H1 (cell line): ENCODE results near the gene ARHGDIB. TPM values are rescaled to one million over a fixed set of nuclear protein-coding genes. Genes with fewer than 3 reads are reported as not detected.

ENCODE experiments used
- CTCF ChIA-PET: fragments of 300-600 bp; sonication (Branson Sonifier 250); formaldehyde crosslinking; loops from one replicate; lab custom pipeline; 2021; ENCODE audit not compliant: partially characterized antibody; lab: Charles Lee
- POLR2A ChIA-PET: fragments of 300-600 bp; sonication (Branson Sonifier 250); formaldehyde crosslinking; loops from one replicate; lab custom pipeline; 2021; ENCODE audit warnings: inconsistent platforms; ENCODE audit not compliant: partially characterized antibody; lab: Charles Lee
- DNase-seq, 2 experiments: peaks; one replicate each; pipeline versions ENCODE4 v3.0.0 to v3.0.0-alpha.2; 2010 to 2022; ENCODE audit warnings: low spot score in 2 of 2, low read depth in 1 of 2, mixed read lengths in 1 of 2
- FAIRE-seq: peaks from 2 replicates; lab custom pipeline; 2011; peaks lifted over from hg19 to GRCh38; lab: Jason Lieb, UNC
- H2AFZ ChIP-seq: 2 replicates; pipeline ENCODE4 v1.8.1; 2012; ENCODE audit warnings: low read length, inconsistent platforms
- H2AK5ac ChIP-seq: 2 replicates; pipeline ENCODE4 v1.6.1; 2013; ENCODE audit warnings: low read depth, low read length
- H2BK120ac ChIP-seq: replicated peaks from 2 replicates; pipeline ENCODE3; 2013; ENCODE audit warnings: low read depth, low read length, inconsistent platforms
- H2BK12ac ChIP-seq: 2 replicates; pipeline ENCODE4 v1.6.1; 2013; ENCODE audit warnings: low read depth, low read length
- H2BK15ac ChIP-seq: 2 replicates; pipeline ENCODE4 v1.6.1; 2013; ENCODE audit warnings: low read length
- H2BK20ac ChIP-seq: 2 replicates; pipeline ENCODE4 v1.6.1; 2013; ENCODE audit warnings: low read length
- H2BK5ac ChIP-seq: 2 replicates; pipeline ENCODE4 v1.6.1; 2013; ENCODE audit warnings: low read depth, low read length
- H3K14ac ChIP-seq: 2 replicates; pipeline ENCODE4 v1.6.1; 2013; ENCODE audit warnings: inconsistent platforms; ENCODE audit not compliant: insufficient read length
- H3K18ac ChIP-seq: 2 replicates; pipeline ENCODE4 v1.6.1; 2013; ENCODE audit warnings: low read length; ENCODE audit errors: extremely low read depth
- H3K23ac ChIP-seq: 2 replicates; pipeline ENCODE4 v1.6.1; 2013; ENCODE audit warnings: inconsistent platforms; ENCODE audit not compliant: insufficient read length
- H3K23me2 ChIP-seq: 2 replicates; pipeline ENCODE4 v1.6.1; 2013; ENCODE audit warnings: low read depth, low read length
- H3K27ac ChIP-seq: 2 replicates; pipeline ENCODE4 v1.6.1; 2011; ENCODE audit warnings: low read depth, low read length, inconsistent platforms
- H3K27me3 ChIP-seq, 4 experiments: replicated peaks in 1 of 4; 1 replicate in 1 of 4; 2 replicates in 3 of 4; pipeline versions ENCODE4 v1.6.1 to v1.8.1; 2011 to 2013; ENCODE audit warnings: low read length in 3 of 4, mild to moderate bottlenecking in 3 of 4, inconsistent platforms in 2 of 4, mixed read lengths in 2 of 4, moderate library complexity in 1 of 4; ENCODE audit not compliant: control insufficient read depth in 3 of 4, insufficient read depth in 3 of 4; ENCODE audit errors: extremely low read depth in 1 of 4
- H3K36me3 ChIP-seq, 4 experiments: 2 replicates each; pipeline versions ENCODE4 v1.6.1 to v1.8.1; 2011 to 2013; ENCODE audit warnings: mild to moderate bottlenecking in 4 of 4, low read length in 3 of 4, moderate library complexity in 2 of 4, control low read depth in 1 of 4, inconsistent platforms in 1 of 4; ENCODE audit not compliant: insufficient read depth in 4 of 4, control insufficient read depth in 2 of 4
- H3K4ac ChIP-seq: replicated peaks from 2 replicates; pipeline ENCODE3; 2013; ENCODE audit warnings: low read length, low read depth, mixed read lengths, inconsistent platforms; ENCODE audit not compliant: insufficient read length
- H3K4me1 ChIP-seq, 4 experiments: replicated peaks in 1 of 4; 1 replicate in 1 of 4; 2 replicates in 3 of 4; pipeline versions ENCODE4 v1.6.1 to v1.8.1; 2011 to 2013; ENCODE audit warnings: low read length in 3 of 4, inconsistent platforms in 2 of 4, mixed read lengths in 1 of 4; ENCODE audit not compliant: insufficient read depth in 4 of 4, control insufficient read depth in 3 of 4
- H3K4me2 ChIP-seq, 2 experiments: 2 replicates each; pipeline versions ENCODE4 v1.6.1 to v1.8.1; 2011 to 2013; ENCODE audit warnings: low read depth in 2 of 2, low read length in 2 of 2, control low read depth in 1 of 2, inconsistent platforms in 1 of 2, mild to moderate bottlenecking in 1 of 2; ENCODE audit not compliant: insufficient read depth in 1 of 2
- H3K4me3 ChIP-seq, 4 experiments: fragments of 200-600, 300-600 bp in 1 of 4; sonication (generic), shearing (Covaris generic), sonication (Bioruptor Twin) in 1 of 4; 2 replicates each; pipeline versions ENCODE4 v1.5.1 to v1.8.1; 2011 to 2016; ENCODE audit warnings: low read length in 4 of 4, low read depth in 3 of 4, control low read depth in 2 of 4, inconsistent platforms in 2 of 4, mild to moderate bottlenecking in 2 of 4, mixed read lengths in 1 of 4, moderate library complexity in 1 of 4; ENCODE audit not compliant: insufficient read depth in 2 of 4; ENCODE audit errors: extremely low read depth in 1 of 4
- H3K56ac ChIP-seq: replicated peaks from 2 replicates; pipeline ENCODE3; 2013; ENCODE audit warnings: low read depth, mild to moderate bottlenecking, mixed read lengths, low read length, inconsistent platforms; ENCODE audit not compliant: insufficient read length
- H3K79me1 ChIP-seq: 2 replicates; pipeline ENCODE4 v1.6.1; 2013; ENCODE audit warnings: low read depth, low read length, control low read depth
- H3K79me2 ChIP-seq, 2 experiments: 2 replicates each; pipeline versions ENCODE4 v1.6.1 to v1.8.1; 2012 to 2013; ENCODE audit warnings: low read length in 2 of 2, mild to moderate bottlenecking in 2 of 2, inconsistent platforms in 1 of 2; ENCODE audit not compliant: insufficient read depth in 2 of 2, control insufficient read depth in 1 of 2
- H3K9ac ChIP-seq, 4 experiments: replicated peaks in 1 of 4; 1 replicate in 1 of 4; 2 replicates in 3 of 4; pipeline versions ENCODE4 v1.6.1 to v1.8.1; 2011 to 2013; ENCODE audit warnings: low read depth in 3 of 4, low read length in 3 of 4, control low read depth in 2 of 4, mild to moderate bottlenecking in 2 of 4, moderate library complexity in 2 of 4, inconsistent platforms in 1 of 4; ENCODE audit errors: extremely low read depth in 1 of 4
- H3K9me3 ChIP-seq, 2 experiments: 2 replicates each; pipeline versions ENCODE4 v1.6.1 to v1.8.1; 2012 to 2013; ENCODE audit warnings: mild to moderate bottlenecking in 2 of 2, moderate library complexity in 2 of 2, control low read depth in 1 of 2, inconsistent platforms in 1 of 2, low read depth in 1 of 2, low read length in 1 of 2, mixed read lengths in 1 of 2; ENCODE audit not compliant: insufficient read depth in 2 of 2
- H4K20me1 ChIP-seq, 2 experiments: replicated peaks in 1 of 2; 2 replicates each; pipeline versions ENCODE3 to v1.8.1; 2011 to 2013; ENCODE audit warnings: inconsistent platforms in 2 of 2, low read length in 2 of 2, mild to moderate bottlenecking in 1 of 2; ENCODE audit not compliant: insufficient read depth in 2 of 2, control insufficient read depth in 1 of 2
- H4K5ac ChIP-seq: 2 replicates; pipeline ENCODE4 v1.6.1; 2013; ENCODE audit warnings: low read length, low read depth, mixed read lengths, inconsistent platforms; ENCODE audit not compliant: insufficient read length
- H4K8ac ChIP-seq: 2 replicates; pipeline ENCODE4 v1.8.0; 2013; ENCODE audit warnings: mild to moderate bottlenecking, moderate library complexity, low read length, inconsistent platforms; ENCODE audit not compliant: insufficient read depth; ENCODE audit errors: extremely low read depth
- H4K91ac ChIP-seq: replicated peaks from 2 replicates; pipeline ENCODE3; 2013; ENCODE audit warnings: low read length, mixed read lengths, inconsistent platforms; ENCODE audit not compliant: insufficient read length
- BACH1 ChIP-seq: IDR thresholded peaks from 2 replicates; pipeline ENCODE4 v1.6.1; 2012; ENCODE audit warnings: low read length, improper control_type of control experiment
- CBX8 ChIP-seq: fragments of 300-800, 300-1000 bp; sonication (generic); IDR thresholded peaks from 2 replicates; pipeline ENCODE4 v1.7.1; 2016; ENCODE audit warnings: low read depth, low read length, borderline replicate concordance
- CTCF ChIP-seq, 3 experiments: IDR thresholded peaks; 1 replicate in 2 of 3; 2 replicates in 1 of 3; pipeline versions ENCODE4 v1.5.1 to v1.6.1; 2011; ENCODE audit warnings: low read length in 3 of 3, mild to moderate bottlenecking in 3 of 3, inconsistent platforms in 2 of 3, low read depth in 1 of 3, moderate library complexity in 1 of 3; ENCODE audit not compliant: insufficient read depth in 1 of 3; ENCODE audit errors: control extremely low read depth in 1 of 3
- HDAC6 ChIP-seq: IDR thresholded peaks from one replicate; pipeline ENCODE4 v1.7.1; 2012; ENCODE audit warnings: low read depth, mild to moderate bottlenecking, inconsistent platforms, low read length, moderate library complexity
- MAFK ChIP-seq: IDR thresholded peaks from 2 replicates; pipeline ENCODE4 v1.6.1; 2012; ENCODE audit warnings: low read depth, mild to moderate bottlenecking, improper control_type of control experiment, low read length
- POLR2AphosphoS5 ChIP-seq: IDR thresholded peaks from 2 replicates; pipeline ENCODE4 v1.6.1; 2011; ENCODE audit warnings: low read depth, low read length
- POU5F1 ChIP-seq: IDR thresholded peaks from 2 replicates; pipeline ENCODE4 v1.6.1; 2011; ENCODE audit warnings: low read depth, mild to moderate bottlenecking, low read length, moderate library complexity
- RAD21 ChIP-seq, 2 experiments: IDR thresholded peaks in 1 of 2; conservative IDR thresholded peaks in 1 of 2; 2 replicates each; pipeline ENCODE4 v1.6.1; 2011; ENCODE audit warnings: low read depth in 2 of 2, low read length in 2 of 2, improper control_type of control experiment in 1 of 2, inconsistent platforms in 1 of 2, mild to moderate bottlenecking in 1 of 2, moderate library complexity in 1 of 2
- TEAD4 ChIP-seq: IDR thresholded peaks from 2 replicates; pipeline ENCODE4 v1.6.1; 2012; ENCODE audit warnings: low read depth, low read length, inconsistent platforms, mixed read lengths
- WGBS, 2 experiments: shearing (Covaris generic) in 1 of 2; methylation state at CpG; one replicate each; pipeline versions ENCODE4 v1.1.6 to v1.1.7; 2013 to 2015; ENCODE audit warnings: low lambda C conversion rate in 2 of 2, mixed read lengths in 2 of 2, inconsistent platforms in 1 of 2, low coverage in 1 of 2, missing lambda C conversion rate in 1 of 2; ENCODE audit not compliant: insufficient replicate concordance in 2 of 2, insufficient coverage in 1 of 2, insufficient read length in 1 of 2; ENCODE audit errors: extremely low coverage in 1 of 2, missing lambda C conversion rate in 1 of 2; 5-methylcytosine and 5-hydroxymethylcytosine counted together
- polyA plus RNA-seq, 7 experiments: library from polyadenylated mRNA; depleted of rRNA in 3 of 7; stranded (reverse) in 5 of 7; unstranded in 2 of 7; fragments of >200 nt in 5 of 7; fragments of 200-250 nt in 2 of 7; gene quantifications; 1 replicate in 5 of 7; 2 replicates in 1 of 7; 4 replicates in 1 of 7; pipeline versions ENCODE4 v1.2.1 to v1.2.3, GENCODE V29; 2011 to 2013; ENCODE audit warnings: missing spikeins in 2 of 7, mixed read lengths in 2 of 7
- total RNA-seq: library from RNA; stranded (reverse); fragmentation: NEBNext Ultra II Directional; extraction: Animal tissue kit (Norgen Biotek cat#: 25700); gene quantifications from 2 replicates; pipeline ENCODE4 v1.2.1, GENCODE V29; 2021
- TF ChIP-seq, protein P1 (sequence below): IDR thresholded peaks from 2 replicates; pipeline ENCODE4 v1.6.1; 2011; ENCODE audit warnings: low read length, improper control_type of control experiment

The ARHGDIB gene
- total and polyA plus RNA-seq, 2 of the 8 experiments (the other 6 are each of a cell fraction or from before 2014, with no cell fraction given), result 0.82 to 1.3 TPM

DNA sequence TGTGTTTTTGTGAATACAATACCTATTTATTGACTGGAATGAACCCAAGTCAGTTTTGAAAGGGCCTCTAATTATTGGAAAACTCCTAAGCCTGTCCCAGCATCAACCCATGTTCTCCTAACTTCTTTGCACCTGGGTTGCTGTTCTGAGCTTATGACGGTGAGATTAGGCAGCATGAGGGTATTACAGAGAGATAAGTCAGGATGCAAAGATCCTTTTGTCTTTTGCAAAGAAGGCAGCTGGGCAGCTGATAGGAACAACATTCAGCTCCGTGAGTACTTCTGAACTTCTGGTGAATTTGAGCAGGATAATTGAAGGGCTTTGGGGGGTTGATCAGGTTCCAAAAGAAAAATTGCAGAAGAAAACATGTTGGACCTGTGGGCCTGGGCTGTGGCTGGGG lies 11.4 kb upstream of the ARHGDIB start, which contains the start of gene PDE6H:
Gene PDE6H (plus strand): TSS at position 227 of the 400 bp plus-strand sequence. CDS start 4,971 bp downstream, outside the sequence.
- POLR2A ChIA-PET, result interaction anchor here (0.9 kb wide), 1 partner anchor 11 kb away, joined by 3 read pairs; no protein-coding TSS in a partner anchor
- H3K4ac ChIP-seq, result no peak within 1 kb of the TSS
- 88% methylated on average over 2 of the region's 2 CpGs; no CpG with 5 or more reads in 1 of the 2 experiments for WGBS, 2 experiments
- TF ChIP-seq RAD21 (IDR thresholded peaks at IDR 0.05 in 1 of 2, conservative IDR thresholded peaks at IDR 0.05 in 1 of 2; ENCODE audit: low read depth in 2 of 2, low read length in 2 of 2) (no peak), POU5F1 (no peak), POLR2AphosphoS5 (no peak), CTCF (IDR thresholded peaks at IDR 0.05; ENCODE audit: control extremely low read depth in 1 of 3, insufficient read depth in 1 of 3, low read depth in 1 of 3, low read length in 3 of 3) (no peak), TEAD4 (no peak), HDAC6 (no peak), MAFK (no peak), BACH1 (no peak), CBX8 (no peak)
- TF ChIP-seq, protein P1, sequence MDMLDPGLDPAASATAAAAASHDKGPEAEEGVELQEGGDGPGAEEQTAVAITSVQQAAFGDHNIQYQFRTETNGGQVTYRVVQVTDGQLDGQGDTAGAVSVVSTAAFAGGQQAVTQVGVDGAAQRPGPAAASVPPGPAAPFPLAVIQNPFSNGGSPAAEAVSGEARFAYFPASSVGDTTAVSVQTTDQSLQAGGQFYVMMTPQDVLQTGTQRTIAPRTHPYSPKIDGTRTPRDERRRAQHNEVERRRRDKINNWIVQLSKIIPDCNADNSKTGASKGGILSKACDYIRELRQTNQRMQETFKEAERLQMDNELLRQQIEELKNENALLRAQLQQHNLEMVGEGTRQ, result no peak

More for the DNA sequence above, 11.4 kb upstream of the ARHGDIB start, which contains the start of gene PDE6H:
- FAIRE-seq, result no peak
- Histone ChIP-seq H3K14ac (no peak within 1 kb of the TSS), H2BK20ac (no peak within 1 kb of the TSS), H3K36me3 (no peaks in the 10 kb centered on the region), H3K9me3 (no peaks in the 10 kb centered on the region), H2BK120ac (no peak within 1 kb of the TSS), H3K4me3 (no peak within 1 kb of the TSS), H3K79me1 (no peaks in the 10 kb centered on the region), H3K79me2 (no peaks in the 10 kb centered on the region), H4K91ac (no peak within 1 kb of the TSS), H4K8ac (no peak within 1 kb of the TSS), H3K23ac (no peak within 1 kb of the TSS), H3K9ac (no peak within 1 kb of the TSS), H2AK5ac (no peak within 1 kb of the TSS), H3K23me2 (no peaks in the 10 kb centered on the region), H4K20me1 (no peaks in the 10 kb centered on the region), H2BK5ac (no peak within 1 kb of the TSS), H3K4me1 (no peaks in the 10 kb centered on the region), H2BK12ac (no peak within 1 kb of the TSS), H3K56ac (no peak within 1 kb of the TSS), H3K4me2 (no peak within 1 kb of the TSS), H4K5ac (no peak within 1 kb of the TSS), H2BK15ac (no peak within 1 kb of the TSS), H2AFZ (no peak within 1 kb of the TSS; the same call in 1 of the 2 replicates), H3K27me3 (peaks cover 0 to 1% (median 0%) of the 10 kb centered on the region in 4 experiments; a peak in 1 of 7 replicates), H3K18ac (no peak within 1 kb of the TSS), H3K27ac (no peak within 1 kb of the TSS)
- no peak for DNase-seq
- CTCF ChIA-PET, result interaction anchor here (1.4 to 1.8 kb wide), 5 partner anchors 22 to 125 kb away, joined by 3 to 7 read pairs (median 4); partner anchors contain the start of gene ERP27
